Astrocyte (in vitro differentiated cells and primary cell): Measurements from ENCODE around the gene ALDH16A1. TPM values are rescaled to one million over a fixed set of nuclear protein-coding genes. Genes with fewer than 3 reads are reported as not detected.

Source experiments
- DNase-seq: peaks from one replicate; pipeline ENCODE4 v3.0.0-alpha.2; 2010; ENCODE audit warnings: low read depth
- FAIRE-seq: peaks from 2 replicates; lab custom pipeline; 2011; peaks lifted over from hg19 to GRCh38; lab: Jason Lieb, UNC
- H2AFZ ChIP-seq: 2 replicates; pipeline ENCODE4 v1.6.0; 2012; ENCODE audit warnings: low read depth, low read length, inconsistent platforms
- H3K27ac ChIP-seq: 2 replicates; pipeline ENCODE4 v1.5.1; 2011; ENCODE audit warnings: low read depth, low read length, inconsistent platforms
- H3K27me3 ChIP-seq: 2 replicates; pipeline ENCODE4 v1.6.0; 2011; ENCODE audit warnings: low read length, inconsistent platforms; ENCODE audit not compliant: insufficient read depth
- H3K36me3 ChIP-seq: 2 replicates; pipeline ENCODE4 v1.5.1; 2011; ENCODE audit warnings: low read length, inconsistent platforms; ENCODE audit not compliant: insufficient read depth
- H3K4me1 ChIP-seq: 2 replicates; pipeline ENCODE4 v1.5.1; 2011; ENCODE audit warnings: low read length, inconsistent platforms; ENCODE audit not compliant: insufficient read depth
- H3K4me2 ChIP-seq: 2 replicates; pipeline ENCODE4 v1.6.0; 2012; ENCODE audit warnings: low read length, inconsistent platforms
- H3K4me3 ChIP-seq: 2 replicates; pipeline ENCODE4 v1.5.1; 2011; ENCODE audit warnings: low read depth, mild to moderate bottlenecking, low read length, inconsistent platforms; ENCODE audit not compliant: insufficient read depth
- H3K79me2 ChIP-seq: 2 replicates; pipeline ENCODE4 v1.6.0; 2012; ENCODE audit warnings: mild to moderate bottlenecking, low read length, inconsistent platforms; ENCODE audit not compliant: insufficient read depth
- H3K9ac ChIP-seq: 2 replicates; pipeline ENCODE4 v1.6.0; 2012; ENCODE audit warnings: mild to moderate bottlenecking, low read length, inconsistent platforms
- H3K9me3 ChIP-seq: 2 replicates; pipeline ENCODE4 v1.5.1; 2012; ENCODE audit warnings: low read depth, mild to moderate bottlenecking, low read length, inconsistent platforms; ENCODE audit not compliant: insufficient read depth
- H4K20me1 ChIP-seq: 2 replicates; pipeline ENCODE4 v1.6.0; 2012; ENCODE audit warnings: low read length, inconsistent platforms; ENCODE audit not compliant: insufficient read depth
- H3K27ac Mint-ChIP-seq: one replicate; pipeline ENCODE4 v1.8.0; 2021; ENCODE audit warnings: mild to moderate bottlenecking, mixed read lengths; ENCODE audit not compliant: unreplicated experiment
- H3K27me3 Mint-ChIP-seq: one replicate; pipeline ENCODE4 v1.8.0; 2021; ENCODE audit warnings: low read depth, mixed read lengths; ENCODE audit not compliant: unreplicated experiment
- H3K36me3 Mint-ChIP-seq: one replicate; pipeline ENCODE4 v1.8.0; 2021; ENCODE audit warnings: low read depth, mixed read lengths; ENCODE audit not compliant: unreplicated experiment
- H3K4me1 Mint-ChIP-seq: one replicate; pipeline ENCODE4 v1.8.0; 2021; ENCODE audit warnings: low read depth, mixed read lengths; ENCODE audit not compliant: unreplicated experiment
- H3K4me3 Mint-ChIP-seq: one replicate; pipeline ENCODE4 v1.8.0; 2021; ENCODE audit warnings: mild to moderate bottlenecking, moderate library complexity, mixed read lengths; ENCODE audit not compliant: unreplicated experiment
- H3K9me3 Mint-ChIP-seq: one replicate; pipeline ENCODE4 v1.8.0; 2021; ENCODE audit warnings: mild to moderate bottlenecking, mixed read lengths; ENCODE audit not compliant: unreplicated experiment
- CTCF ChIP-seq: IDR thresholded peaks from 2 replicates; pipeline ENCODE4 v1.5.1; 2011; ENCODE audit warnings: low read depth, mild to moderate bottlenecking, inconsistent platforms, low read length, moderate library complexity; ENCODE audit not compliant: insufficient read depth
- EZH2 ChIP-seq: IDR thresholded peaks from 2 replicates; pipeline ENCODE4 v1.6.1; 2012; ENCODE audit warnings: mild to moderate bottlenecking, low read length, inconsistent platforms; ENCODE audit not compliant: insufficient read depth
- total RNA-seq: library from RNA; stranded (reverse); gene quantifications from 2 replicates; pipeline ENCODE4 v1.2.1, GENCODE V29; 2021

ALDH16A1 gene
- total RNA-seq, 1 donor from 2014 or later: 13.0 TPM

- Histone ChIP-seq H3K9ac (no peak overlapping the region), H3K27ac (no peak overlapping the region), H3K4me1 (peaks cover 4% of the 10 kb centered on the region), H2AFZ (no peak overlapping the region), H3K9me3 (no peaks in the 10 kb centered on the region), H3K27me3 (peaks cover 93% of the 10 kb centered on the region), H4K20me1 (peaks cover 7% of the 10 kb centered on the region), H3K36me3 (no peaks in the 10 kb centered on the region), H3K79me2 (no peaks in the 10 kb centered on the region), H3K4me3 (no peak overlapping the region), H3K4me2 (peak overlapping the region; percentile 62)
- Mint-ChIP-seq H3K4me3 (no peak overlapping the region), H3K4me1 (peaks cover 5% of the 10 kb centered on the region), H3K27ac (no peak overlapping the region), H3K9me3 (peaks cover 3% of the 10 kb centered on the region), H3K27me3 (peaks cover 90% of the 10 kb centered on the region), H3K36me3 (peaks cover 3% of the 10 kb centered on the region)
- DNase-seq: no peak
- FAIRE-seq: no peak
- TF ChIP-seq CTCF: no peak
- TF ChIP-seq EZH2: no peak
Measured at GRCh38 chr19:49423985-49424303, 29.1 kb upstream of the ALDH16A1 start.

- no peaks in the 10 kb centered on the region for H3K9me3 ChIP-seq
- TF ChIP-seq CTCF (no peak), EZH2 (no peak)
- peaks cover 3% of the 10 kb centered on the region for H3K9me3 Mint-ChIP-seq
Measured at GRCh38 chr19:49425178-49425577, 27.8 kb upstream of the ALDH16A1 start, which contains the start of gene GFY. GFY (plus strand) TSS chr19:49425388; CDS start chr19:49426431, 1,043 bp downstream.

GRCh38 chr19:49425922-49426592 is 27.0 kb upstream of the ALDH16A1 start:
- Histone ChIP-seq H3K36me3 (no peaks in the 10 kb centered on the region), H4K20me1 (peaks cover 7% of the 10 kb centered on the region), H3K9me3 (no peaks in the 10 kb centered on the region), H3K79me2 (no peaks in the 10 kb centered on the region), H3K4me2 (no peak overlapping the region), H3K27me3 (peaks cover 93% of the 10 kb centered on the region), H3K27ac (no peak overlapping the region), H3K4me3 (no peak overlapping the region), H2AFZ (no peak overlapping the region), H3K4me1 (peaks cover 4% of the 10 kb centered on the region), H3K9ac (no peak overlapping the region)
- FAIRE-seq: no peak
- DNase-seq: no peak
- Mint-ChIP-seq H3K27me3 (peaks cover 87% of the 10 kb centered on the region), H3K4me1 (peaks cover 5% of the 10 kb centered on the region), H3K36me3 (peaks cover 3% of the 10 kb centered on the region), H3K4me3 (no peak overlapping the region), H3K27ac (no peak overlapping the region), H3K9me3 (peaks cover 3% of the 10 kb centered on the region)
- TF ChIP-seq CTCF: no peak

More at GRCh38 chr19:49425178-49425577, 27.8 kb upstream of the ALDH16A1 start, which contains the start of gene GFY:
- H3K79me2 ChIP-seq: no peaks in the 10 kb centered on the region
- no peak within 1 kb of the TSS for H3K4me3 ChIP-seq
- Mint-ChIP-seq H3K27ac (no peak within 1 kb of the TSS), H3K4me1 (peaks cover 5% of the 10 kb centered on the region), H3K27me3 (peaks cover 88% of the 10 kb centered on the region), H3K4me3 (no peak within 1 kb of the TSS), H3K36me3 (peaks cover 3% of the 10 kb centered on the region)
- H3K4me2 ChIP-seq: no peak within 1 kb of the TSS
- H3K4me1 ChIP-seq: peaks cover 4% of the 10 kb centered on the region
- H2AFZ ChIP-seq: no peak within 1 kb of the TSS
- FAIRE-seq: no peak
- no peak within 1 kb of the TSS for H3K27ac ChIP-seq
- DNase-seq: no peak
- H3K9ac ChIP-seq: no peak within 1 kb of the TSS
- H3K36me3 ChIP-seq: no peaks in the 10 kb centered on the region
- peaks cover 94% of the 10 kb centered on the region for H3K27me3 ChIP-seq
- H4K20me1 ChIP-seq: peaks cover 7% of the 10 kb centered on the region
